ENCODE results near the gene RFX1. TPM values are rescaled to one million over a fixed set of nuclear protein-coding genes. Genes with fewer than 3 reads are reported as not detected.
"Not testable (repeated sequence)": the region's sequence is repeated elsewhere in the genome, so short reads cannot be mapped to it uniquely, and the experiment has no call there.

RFX1 gene
- total RNA-seq, 1 experiment from 2014 or later: 1.2 TPM

DNA sequence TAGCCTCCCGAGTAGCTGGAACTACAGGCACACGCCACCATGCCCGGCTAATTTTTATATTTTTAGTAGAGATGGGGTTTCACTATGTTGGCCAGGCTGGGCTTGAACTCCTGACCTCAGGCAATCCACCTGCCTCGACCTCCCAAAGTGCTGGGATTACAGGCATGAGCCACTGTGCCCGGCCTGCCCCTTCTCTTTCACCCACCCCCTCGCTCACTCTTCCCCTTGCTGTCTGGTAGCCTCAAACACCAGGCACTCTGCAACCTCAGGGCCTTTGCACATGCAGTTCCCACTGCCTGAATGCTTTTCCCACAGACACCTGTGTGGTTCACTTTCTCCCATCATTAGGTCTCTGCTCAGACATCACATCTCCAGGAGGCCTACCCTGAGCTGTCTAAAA lies 84.0 kb downstream of the RFX1 start:
- H2AFZ ChIP-seq (ENCODE audit: low read length); H3K79me2 ChIP-seq (ENCODE audit: low read length); DNase-seq; H3K4me3 ChIP-seq (ENCODE audit: low read length); H3K9me2 ChIP-seq (replicated peaks; ENCODE audit: insufficient read depth, low read length); H4K20me1 ChIP-seq (ENCODE audit: insufficient read depth, low read depth, low read length); H3K9me3 ChIP-seq (ENCODE audit: low read length); H3K27ac ChIP-seq (ENCODE audit: low read length); H3K9ac ChIP-seq (ENCODE audit: low read length); H3K27me3 ChIP-seq (ENCODE audit: low read length); H3K4me2 ChIP-seq (ENCODE audit: low read depth, low read length, poor library complexity, severe bottlenecking); H3K4me1 ChIP-seq (ENCODE audit: low read length): not testable (repeated sequence)
- peaks cover 34% of the 10 kb centered on the region for H3K36me3 ChIP-seq (ENCODE audit: insufficient read depth, low read length)

DNA sequence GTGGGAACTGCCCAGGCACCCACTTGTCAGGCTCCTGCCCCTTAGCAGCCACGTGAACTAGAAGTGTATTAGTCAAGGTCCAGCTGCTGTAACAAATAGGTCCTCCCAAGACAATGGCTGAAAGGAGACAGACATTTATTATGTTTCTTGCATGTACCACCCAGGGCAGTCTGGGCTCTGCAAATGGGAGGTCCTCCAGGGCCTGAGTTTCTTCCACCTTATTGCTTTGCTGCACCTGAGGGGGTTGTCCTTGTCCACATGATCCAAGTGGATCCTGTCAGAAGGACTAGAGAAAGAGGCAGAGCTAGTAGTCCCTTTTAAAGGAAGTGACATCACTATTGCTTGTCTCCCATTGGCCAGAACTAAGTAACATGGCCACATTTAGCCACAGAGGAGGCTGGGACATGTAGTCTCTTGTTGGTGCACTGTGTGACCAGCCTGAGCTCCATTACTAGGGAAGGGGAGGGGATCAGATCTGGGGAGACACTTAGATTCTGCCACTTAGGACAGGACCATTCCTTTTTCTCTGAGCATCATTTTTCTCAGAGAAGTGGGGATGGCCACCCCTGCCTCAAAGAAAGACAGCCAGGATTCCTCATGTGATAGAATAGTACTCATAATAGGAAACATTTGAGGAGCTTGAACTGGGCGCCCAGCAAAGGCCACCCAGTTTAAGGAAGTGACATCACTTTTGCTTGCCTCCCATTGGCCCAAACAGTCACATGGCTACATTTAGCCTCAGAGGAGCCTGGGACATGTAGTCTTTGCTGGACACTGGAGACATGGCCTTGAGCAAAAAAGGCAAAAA lies 85.0 kb downstream of the RFX1 start:
- Histone ChIP-seq H3K27ac (ENCODE audit: low read length) (no peak overlapping the region), H3K4me2 (ENCODE audit: low read depth, low read length, poor library complexity, severe bottlenecking) (no peak overlapping the region), H3K4me3 (ENCODE audit: low read length) (no peak overlapping the region), H3K9me3 (ENCODE audit: low read length) (peaks cover 5% of the 10 kb centered on the region), H4K20me1 (ENCODE audit: insufficient read depth, low read depth, low read length) (no peaks in the 10 kb centered on the region), H3K9me2 (replicated peaks; ENCODE audit: insufficient read depth, low read length) (no peaks in the 10 kb centered on the region), H3K4me1 (ENCODE audit: low read length) (no peaks in the 10 kb centered on the region), H3K36me3 (ENCODE audit: insufficient read depth, low read length) (peaks cover 34% of the 10 kb centered on the region), H3K9ac (ENCODE audit: low read length) (no peak overlapping the region), H2AFZ (ENCODE audit: low read length) (no peak overlapping the region; the same call in 1 of the 2 replicates), H3K79me2 (ENCODE audit: low read length) (no peaks in the 10 kb centered on the region), H3K27me3 (ENCODE audit: low read length) (no peaks in the 10 kb centered on the region)
- DNase-seq: peak; percentile 90

DNA sequence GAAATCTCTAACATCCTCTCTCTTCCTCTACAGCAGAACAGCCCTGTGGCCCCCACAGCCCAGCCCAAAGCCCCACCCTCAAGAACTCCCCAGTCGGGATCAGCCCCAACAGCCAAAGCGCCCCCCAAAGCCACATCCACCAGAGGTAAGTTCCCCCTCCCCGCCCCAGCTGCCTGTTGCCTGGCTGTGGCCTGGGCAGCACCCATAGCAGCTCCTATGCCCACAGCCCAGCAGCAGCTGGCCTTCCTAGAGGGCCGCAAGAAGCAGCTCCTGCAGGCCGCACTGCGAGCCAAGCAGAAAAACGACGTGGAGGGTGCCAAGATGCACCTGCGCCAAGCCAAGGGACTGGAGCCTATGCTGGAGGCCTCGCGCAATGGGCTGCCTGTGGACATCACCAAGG lies 85.6 kb downstream of the RFX1 start:
- Histone ChIP-seq H3K79me2 (ENCODE audit: low read length) (no peaks in the 10 kb centered on the region), H3K9ac (ENCODE audit: low read length) (no peak overlapping the region), H3K4me2 (ENCODE audit: low read depth, low read length, poor library complexity, severe bottlenecking) (no peak overlapping the region), H3K4me3 (ENCODE audit: low read length) (no peak overlapping the region), H4K20me1 (ENCODE audit: insufficient read depth, low read depth, low read length) (no peaks in the 10 kb centered on the region), H2AFZ (ENCODE audit: low read length) (no peak overlapping the region), H3K27ac (ENCODE audit: low read length) (no peak overlapping the region), H3K27me3 (ENCODE audit: low read length) (no peaks in the 10 kb centered on the region), H3K9me3 (ENCODE audit: low read length) (peaks cover 5% of the 10 kb centered on the region), H3K36me3 (ENCODE audit: insufficient read depth, low read length) (peaks cover 34% of the 10 kb centered on the region), H3K9me2 (replicated peaks; ENCODE audit: insufficient read depth, low read length) (no peaks in the 10 kb centered on the region), H3K4me1 (ENCODE audit: low read length) (no peaks in the 10 kb centered on the region)
- no peak for DNase-seq

DNA sequence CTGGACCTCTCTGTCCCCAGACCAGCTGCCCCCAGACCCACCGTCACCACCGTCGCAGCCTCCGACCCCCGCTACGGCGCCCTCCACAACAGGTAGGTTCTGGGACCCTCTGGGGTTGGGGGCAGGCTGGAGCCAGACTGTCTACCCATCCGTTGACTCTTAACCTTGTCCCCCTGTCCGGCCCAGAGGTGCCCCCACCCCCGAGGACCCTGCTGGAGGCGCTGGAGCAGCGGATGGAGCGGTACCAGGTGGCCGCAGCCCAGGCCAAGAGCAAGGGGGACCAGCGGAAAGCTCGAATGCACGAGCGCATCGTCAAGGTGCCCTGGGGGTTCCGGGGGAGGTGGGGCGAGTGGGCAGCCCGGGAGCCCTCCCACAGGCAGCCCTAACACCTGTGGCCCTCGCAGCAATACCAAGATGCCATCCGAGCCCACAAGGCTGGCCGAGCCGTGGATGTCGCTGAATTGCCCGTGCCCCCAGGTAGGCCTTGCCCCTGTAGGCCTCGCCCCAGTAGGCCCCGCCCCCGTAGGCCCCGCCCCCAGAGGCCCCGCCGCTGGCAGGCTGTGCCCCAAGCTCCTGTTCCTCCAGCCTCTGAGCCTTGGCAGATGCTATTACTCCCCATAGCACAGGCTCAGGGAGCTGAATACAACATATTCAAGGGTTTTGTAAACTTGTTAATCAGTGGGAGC lies 87.3 kb downstream of the RFX1 start:
- Histone ChIP-seq H3K36me3 (ENCODE audit: insufficient read depth, low read length) (peaks cover 34% of the 10 kb centered on the region), H3K9ac (ENCODE audit: low read length) (no peak overlapping the region), H3K27me3 (ENCODE audit: low read length) (no peaks in the 10 kb centered on the region), H3K9me2 (replicated peaks; ENCODE audit: insufficient read depth, low read length) (no peaks in the 10 kb centered on the region), H4K20me1 (ENCODE audit: insufficient read depth, low read depth, low read length) (no peaks in the 10 kb centered on the region), H3K79me2 (ENCODE audit: low read length) (no peaks in the 10 kb centered on the region), H2AFZ (ENCODE audit: low read length) (no peak overlapping the region), H3K4me1 (ENCODE audit: low read length) (no peaks in the 10 kb centered on the region), H3K27ac (ENCODE audit: low read length) (no peak overlapping the region), H3K9me3 (ENCODE audit: low read length) (peaks cover 5% of the 10 kb centered on the region), H3K4me2 (ENCODE audit: low read depth, low read length, poor library complexity, severe bottlenecking) (no peak overlapping the region), H3K4me3 (ENCODE audit: low read length) (no peak overlapping the region)
- no peak for DNase-seq

DNA sequence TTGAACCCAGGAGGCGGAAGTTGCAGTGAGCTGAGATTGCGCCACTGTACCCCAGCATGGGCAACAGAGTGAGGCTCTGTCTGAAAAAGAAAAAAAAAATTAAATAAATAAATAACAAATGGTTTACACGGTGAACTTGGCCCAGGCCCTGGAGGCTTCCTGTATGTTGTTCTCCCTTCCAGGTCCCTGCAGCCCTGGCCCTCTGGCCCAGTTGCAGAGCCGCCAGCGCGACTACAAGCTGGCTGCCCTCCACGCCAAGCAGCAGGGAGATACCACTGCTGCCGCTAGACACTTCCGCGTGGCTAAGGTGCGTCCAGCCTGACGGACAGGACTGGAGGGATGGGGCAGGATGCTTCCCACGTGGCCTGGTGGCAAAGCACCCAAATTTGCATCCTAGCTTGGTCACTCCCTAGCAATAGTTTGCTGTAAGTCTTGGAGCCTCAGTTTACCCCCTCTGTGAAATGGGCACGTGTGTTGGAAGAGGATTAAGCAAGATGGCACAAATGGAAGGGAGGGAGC lies 88.2 kb downstream of the RFX1 start:
- no peak for DNase-seq
- peaks cover 34% of the 10 kb centered on the region for H3K36me3 ChIP-seq (ENCODE audit: insufficient read depth, low read length)
- no peak overlapping the region for H3K27ac ChIP-seq (ENCODE audit: low read length)
- peaks cover 5% of the 10 kb centered on the region for H3K9me3 ChIP-seq (ENCODE audit: low read length)
- no peak overlapping the region for H3K4me3 ChIP-seq (ENCODE audit: low read length)
- no peaks in the 10 kb centered on the region for H3K4me1 ChIP-seq (ENCODE audit: low read length)
- H3K27me3 ChIP-seq (ENCODE audit: low read length): no peaks in the 10 kb centered on the region
- no peak overlapping the region for H3K4me2 ChIP-seq (ENCODE audit: low read depth, low read length, poor library complexity, severe bottlenecking)
- no peaks in the 10 kb centered on the region for H3K79me2 ChIP-seq (ENCODE audit: low read length)
- no peak overlapping the region for H3K9ac ChIP-seq (ENCODE audit: low read length)
- H4K20me1 ChIP-seq (ENCODE audit: insufficient read depth, low read depth, low read length): no peaks in the 10 kb centered on the region
- no peaks in the 10 kb centered on the region for H3K9me2 ChIP-seq (replicated peaks; ENCODE audit: insufficient read depth, low read length)
- H2AFZ ChIP-seq (ENCODE audit: low read length): no peak overlapping the region

DNA sequence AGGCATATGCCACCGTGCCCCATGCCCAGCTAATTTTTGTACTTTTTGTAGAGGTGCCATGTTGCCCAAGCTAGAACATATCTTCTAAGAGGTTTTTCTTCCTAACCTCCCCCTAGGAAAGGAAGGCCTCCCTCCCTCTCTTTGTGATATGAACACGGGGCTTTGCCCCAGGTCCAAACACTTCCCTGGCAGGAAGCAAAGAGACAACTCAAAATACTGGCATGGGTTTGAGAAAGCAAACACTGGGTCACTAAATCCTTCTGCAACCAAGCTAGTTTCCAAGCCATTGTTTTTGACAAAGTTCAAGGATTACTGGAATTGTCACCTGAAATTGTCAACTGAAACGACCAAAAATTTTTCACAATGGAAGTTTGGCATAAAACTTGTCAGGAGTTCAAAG lies 91.3 kb downstream of the RFX1 start:
- H3K79me2 ChIP-seq (ENCODE audit: low read length): no peaks in the 10 kb centered on the region
- no peaks in the 10 kb centered on the region for H3K27me3 ChIP-seq (ENCODE audit: low read length)
- DNase-seq: no peak
- H3K9ac ChIP-seq (ENCODE audit: low read length): no peak overlapping the region
- H3K9me3 ChIP-seq (ENCODE audit: low read length): no peaks in the 10 kb centered on the region
- no peaks in the 10 kb centered on the region for H4K20me1 ChIP-seq (ENCODE audit: insufficient read depth, low read depth, low read length)
- no peak overlapping the region for H2AFZ ChIP-seq (ENCODE audit: low read length)
- no peak overlapping the region for H3K4me2 ChIP-seq (ENCODE audit: low read depth, low read length, poor library complexity, severe bottlenecking)
- H3K4me3 ChIP-seq (ENCODE audit: low read length): no peak overlapping the region
- no peak overlapping the region for H3K27ac ChIP-seq (ENCODE audit: low read length)
- H3K9me2 ChIP-seq (replicated peaks; ENCODE audit: insufficient read depth, low read length): no peaks in the 10 kb centered on the region
- H3K4me1 ChIP-seq (ENCODE audit: low read length): no peaks in the 10 kb centered on the region
- peaks cover 10% of the 10 kb centered on the region for H3K36me3 ChIP-seq (ENCODE audit: insufficient read depth, low read length)

DNA sequence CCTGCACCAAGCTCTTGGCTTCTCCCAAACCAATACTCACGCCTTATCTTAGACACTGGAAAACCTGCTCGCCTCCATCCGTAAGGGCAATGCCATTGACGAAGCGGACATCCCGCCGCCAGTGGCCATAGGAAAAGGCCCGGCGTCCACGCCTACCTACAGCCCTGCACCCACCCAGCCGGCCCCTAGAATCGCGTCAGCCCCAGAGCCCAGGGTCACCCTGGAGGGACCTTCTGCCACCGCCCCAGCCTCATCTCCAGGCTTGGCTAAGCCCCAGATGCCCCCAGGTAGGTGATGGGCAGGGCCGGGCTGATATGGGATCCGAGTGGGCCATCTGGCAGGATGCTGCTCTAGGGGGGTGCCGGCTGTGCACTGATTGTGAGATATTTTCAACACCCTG lies 92.8 kb downstream of the RFX1 start:
- H3K4me1 ChIP-seq (ENCODE audit: low read length): no peaks in the 10 kb centered on the region
- H2AFZ ChIP-seq (ENCODE audit: low read length): no peak overlapping the region
- H3K9ac ChIP-seq (ENCODE audit: low read length): no peak overlapping the region
- H3K36me3 ChIP-seq (ENCODE audit: insufficient read depth, low read length): no peaks in the 10 kb centered on the region; the same call in 1 of the 2 replicates
- H4K20me1 ChIP-seq (ENCODE audit: insufficient read depth, low read depth, low read length): no peaks in the 10 kb centered on the region
- no peaks in the 10 kb centered on the region for H3K79me2 ChIP-seq (ENCODE audit: low read length)
- no peak overlapping the region for H3K27ac ChIP-seq (ENCODE audit: low read length)
- no peaks in the 10 kb centered on the region for H3K27me3 ChIP-seq (ENCODE audit: low read length)
- no peak for DNase-seq
- no peak overlapping the region for H3K4me3 ChIP-seq (ENCODE audit: low read length)
- H3K4me2 ChIP-seq (ENCODE audit: low read depth, low read length, poor library complexity, severe bottlenecking): no peak overlapping the region
- H3K9me2 ChIP-seq (replicated peaks; ENCODE audit: insufficient read depth, low read length): no peaks in the 10 kb centered on the region
- no peaks in the 10 kb centered on the region for H3K9me3 ChIP-seq (ENCODE audit: low read length)
